Sigmoid colon (tissue), 7 donors: ENCODE data around the gene CIITA. TPM values are rescaled to one million over a fixed set of nuclear protein-coding genes. Genes with fewer than 3 reads are reported as not detected.
A peak's percentile ranks its signal among the peaks of the same experiment; 100 is the strongest.

Experiments used
- DNase-seq: peaks from one replicate; pipeline ENCODE4 v3.0.0-alpha.2; 2019
- H3K27ac ChIP-seq, 4 donors: fragments of 200-600 bp; sonication (generic); one replicate each; pipeline ENCODE4 v1.5.1; 2016 to 2019; ENCODE audit warnings: mild to moderate bottlenecking in 1 of 4
- H3K27me3 ChIP-seq, 3 donors: fragments of 200-600 bp; sonication (generic); one replicate each; pipeline ENCODE4 v1.5.1; 2019; ENCODE audit warnings: mild to moderate bottlenecking in 1 of 3
- H3K36me3 ChIP-seq, 4 donors: fragments of 200-600 bp; sonication (generic); one replicate each; pipeline ENCODE4 v1.5.1; 2016 to 2019
- H3K4me1 ChIP-seq, 4 donors: fragments of 200-600 bp; sonication (generic); one replicate each; pipeline ENCODE4 v1.5.1; 2017 to 2019
- H3K4me3 ChIP-seq, 4 donors: fragments of 200-600 bp; sonication (generic); one replicate each; pipeline ENCODE4 v1.5.1; 2017 to 2019; ENCODE audit warnings: mild to moderate bottlenecking in 2 of 4, moderate library complexity in 1 of 4
- H3K9me3 ChIP-seq, 4 donors: fragments of 200-600 bp in 3 of 4; sonication (generic) in 3 of 4; one replicate each; pipeline versions ENCODE4 v1.5.1 to v1.6.1; 2013 to 2019
- EP300 ChIP-seq, 4 donors: sonication (generic); formaldehyde crosslinking; IDR thresholded peaks; one replicate each; pipeline ENCODE4 v1.6.1; 2017; ENCODE audit warnings: antibody characterized with exemption in 4 of 4
- POLR2A ChIP-seq, 2 donors: fragments of 450-650 bp; IDR thresholded peaks; one replicate each; pipeline ENCODE4 v1.6.1; 2016; ENCODE audit warnings: antibody characterized with exemption in 2 of 2, mild to moderate bottlenecking in 2 of 2, moderate library complexity in 2 of 2
- POLR2AphosphoS5 ChIP-seq, 4 donors: sonication (generic); formaldehyde crosslinking; IDR thresholded peaks; one replicate each; pipeline ENCODE4 v1.6.1; 2017; ENCODE audit warnings: antibody characterized with exemption in 4 of 4
- WGBS, 2 donors: extraction: QIAGEN DNeasy Blood & Tissue Kit; methylation state at CpG; one replicate each; pipeline ENCODE4 v1.1.7; 2013; 5-methylcytosine and 5-hydroxymethylcytosine counted together
- intact Hi-C: fragments of 100-400 bp; cut with DNase I; formaldehyde crosslinking; loops from one replicate; pipeline ENCODE4 v1.15.1; 2023
- polyA plus RNA-seq, 3 donors: library from polyadenylated mRNA; stranded (reverse); fragments of 200-250 nt; gene quantifications; one replicate each; pipeline ENCODE4 v1.2.3, GENCODE V29; 2013
- total RNA-seq, 4 donors: library from RNA; depleted of rRNA; stranded (reverse); fragments of >200 nt; gene quantifications; one replicate each; pipeline ENCODE4 v1.1.0, GENCODE V29; 2016
- TF ChIP-seq, protein P1 (sequence below), 4 experiments: fragments of 450-650 bp in 3 of 4; fragments of 200-600 bp in 1 of 4; IDR thresholded peaks; one replicate each; pipeline ENCODE4 v1.5.1; 2016 to 2019; ENCODE audit warnings: antibody characterized with exemption in 4 of 4, mild to moderate bottlenecking in 3 of 4, moderate library complexity in 2 of 4
- donor health status: healthy with polysubstance abuse.
- donor health status: Bipolar disorder and iron deficiency.
- donor health status: healthy.

Gene CIITA
- total and polyA plus RNA-seq, 7 donors = 1.2 to 53.9 (median 9.7) TPM

DNA sequence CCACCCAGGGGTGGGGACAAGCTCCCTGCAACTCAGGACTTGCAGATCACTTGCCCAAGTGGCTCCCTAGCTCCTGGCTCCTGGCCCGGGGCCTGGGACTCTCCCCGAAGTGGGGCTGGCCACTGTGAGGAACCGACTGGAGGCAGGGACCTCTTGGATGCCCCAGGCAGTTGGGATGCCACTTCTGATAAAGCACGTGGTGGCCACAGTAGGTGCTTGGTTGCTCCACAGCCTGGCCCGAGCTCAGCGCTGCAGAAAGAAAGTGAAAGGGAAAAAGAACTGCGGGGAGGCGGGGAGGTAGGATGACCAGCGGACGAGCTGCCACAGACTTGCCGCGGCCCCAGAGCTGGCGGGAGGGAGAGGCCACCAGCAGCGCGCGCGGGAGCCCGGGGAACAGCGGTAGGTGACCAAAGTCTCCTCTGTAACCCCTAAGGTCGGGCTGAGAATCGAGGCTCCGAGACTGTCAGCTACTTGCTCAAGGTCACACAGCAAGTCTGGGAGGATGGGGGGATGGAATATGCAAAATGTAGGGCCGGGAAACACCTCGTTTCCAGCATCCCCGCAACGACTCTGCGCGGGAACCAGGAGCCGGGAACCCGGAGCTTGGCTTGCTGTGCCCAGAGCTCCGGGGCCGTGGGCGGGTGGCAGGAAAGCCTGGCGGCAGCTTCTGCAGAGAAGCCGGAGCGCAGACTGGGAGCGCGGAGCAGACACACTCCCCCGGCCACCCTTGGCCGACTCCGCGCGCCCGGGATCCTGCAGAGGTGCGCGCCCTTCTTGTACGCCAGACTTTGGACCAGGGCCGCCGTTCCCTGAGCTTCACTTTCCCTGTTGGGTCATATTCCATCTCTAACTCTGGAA, 1.9 kb downstream of the CIITA start:
- no peaks in the 10 kb centered on the region for H3K9me3 ChIP-seq
- 0 to 1% methylated on average over 49 of the region's 49 CpGs for WGBS, 2 donors
- H3K27ac ChIP-seq = peak overlapping the region in 3 of 4 donors; percentile 11 to 55 (median 54)
- peaks cover 3 to 60% (median 7%) of the 10 kb centered on the region in 3 donors for H3K27me3 ChIP-seq
- H3K4me1 ChIP-seq = peaks cover 0 to 15% (median 10%) of the 10 kb centered on the region in 4 donors
- no peaks in the 10 kb centered on the region for H3K36me3 ChIP-seq
- TF ChIP-seq, protein P1, sequence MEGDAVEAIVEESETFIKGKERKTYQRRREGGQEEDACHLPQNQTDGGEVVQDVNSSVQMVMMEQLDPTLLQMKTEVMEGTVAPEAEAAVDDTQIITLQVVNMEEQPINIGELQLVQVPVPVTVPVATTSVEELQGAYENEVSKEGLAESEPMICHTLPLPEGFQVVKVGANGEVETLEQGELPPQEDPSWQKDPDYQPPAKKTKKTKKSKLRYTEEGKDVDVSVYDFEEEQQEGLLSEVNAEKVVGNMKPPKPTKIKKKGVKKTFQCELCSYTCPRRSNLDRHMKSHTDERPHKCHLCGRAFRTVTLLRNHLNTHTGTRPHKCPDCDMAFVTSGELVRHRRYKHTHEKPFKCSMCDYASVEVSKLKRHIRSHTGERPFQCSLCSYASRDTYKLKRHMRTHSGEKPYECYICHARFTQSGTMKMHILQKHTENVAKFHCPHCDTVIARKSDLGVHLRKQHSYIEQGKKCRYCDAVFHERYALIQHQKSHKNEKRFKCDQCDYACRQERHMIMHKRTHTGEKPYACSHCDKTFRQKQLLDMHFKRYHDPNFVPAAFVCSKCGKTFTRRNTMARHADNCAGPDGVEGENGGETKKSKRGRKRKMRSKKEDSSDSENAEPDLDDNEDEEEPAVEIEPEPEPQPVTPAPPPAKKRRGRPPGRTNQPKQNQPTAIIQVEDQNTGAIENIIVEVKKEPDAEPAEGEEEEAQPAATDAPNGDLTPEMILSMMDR (IDR thresholded peaks at IDR 0.05) = no peak
- peak in 2 of 4 donors; percentile 8 to 12 for TF ChIP-seq POLR2AphosphoS5 (IDR thresholded peaks at IDR 0.05)
- peak; percentile 70 for DNase-seq
- peak overlapping the region; percentile 39 to 54 (median 52) for H3K4me3 ChIP-seq
- intact Hi-C loops = no loop called here

DNA sequence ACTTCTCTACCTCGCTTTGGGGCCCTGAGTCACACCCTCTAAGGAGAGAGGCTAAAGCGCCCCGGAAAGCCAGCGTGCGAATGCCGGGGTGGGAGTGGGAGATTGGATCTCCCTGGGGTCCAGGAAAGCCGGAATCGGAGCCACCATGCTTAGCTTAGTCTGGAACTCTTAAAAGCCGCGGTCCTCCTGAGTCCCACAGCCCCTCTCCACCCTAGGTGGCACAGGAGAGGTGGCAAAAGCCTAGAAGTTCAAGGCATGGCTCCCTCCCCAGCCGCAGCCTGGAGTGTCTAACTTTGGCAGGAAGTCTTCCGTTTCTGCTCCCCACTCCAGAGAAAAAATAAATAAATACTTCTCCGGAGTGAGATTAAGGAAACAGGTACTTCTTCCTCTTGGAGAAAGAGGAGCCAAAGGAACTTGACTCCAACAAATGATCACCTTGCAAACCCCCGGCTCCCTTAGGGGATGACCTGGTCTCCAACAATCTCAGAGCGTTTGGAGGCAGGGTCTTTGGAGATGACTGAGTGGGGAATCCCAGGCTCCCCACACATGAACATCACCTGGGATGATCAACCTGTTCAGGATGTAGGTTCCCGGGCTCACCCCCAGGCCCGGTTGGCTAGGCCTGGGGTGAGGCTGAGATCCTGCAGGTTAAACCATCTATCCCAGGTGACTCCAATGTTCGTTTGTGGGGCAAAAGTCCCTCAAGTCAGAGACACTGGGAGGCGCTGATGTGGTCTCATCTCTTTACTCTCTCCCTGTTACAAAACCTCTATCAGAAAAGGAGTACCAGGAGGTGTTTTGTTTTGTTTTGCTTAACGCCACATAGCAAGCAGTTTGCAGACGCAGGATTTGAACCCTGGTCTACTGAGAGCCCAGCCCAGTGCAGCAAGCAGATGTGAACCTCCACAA, 2.9 kb downstream of the CIITA start:
- intact Hi-C loops = no loop called here
- 36 to 57% methylated on average over 21 of the region's 21 CpGs for WGBS, 2 donors
- peak overlapping the region in 2 of 4 donors; percentile 54 to 55 for H3K27ac ChIP-seq
- TF ChIP-seq EP300 (IDR thresholded peaks at IDR 0.05) (no peak), POLR2A (IDR thresholded peaks at IDR 0.05) (no peak), POLR2AphosphoS5 (IDR thresholded peaks at IDR 0.05) (no peak)
- TF ChIP-seq, protein P1 (IDR thresholded peaks at IDR 0.05) = no peak
- H3K27me3 ChIP-seq = peaks cover 3 to 60% (median 7%) of the 10 kb centered on the region in 3 donors
- no peak for DNase-seq
- H3K4me3 ChIP-seq = peak overlapping the region in 3 of 4 donors; percentile 49 to 54 (median 54)
- H3K9me3 ChIP-seq = no peaks in the 10 kb centered on the region
- H3K4me1 ChIP-seq = peaks cover 0 to 15% (median 10%) of the 10 kb centered on the region in 4 donors
- H3K36me3 ChIP-seq = no peaks in the 10 kb centered on the region

DNA sequence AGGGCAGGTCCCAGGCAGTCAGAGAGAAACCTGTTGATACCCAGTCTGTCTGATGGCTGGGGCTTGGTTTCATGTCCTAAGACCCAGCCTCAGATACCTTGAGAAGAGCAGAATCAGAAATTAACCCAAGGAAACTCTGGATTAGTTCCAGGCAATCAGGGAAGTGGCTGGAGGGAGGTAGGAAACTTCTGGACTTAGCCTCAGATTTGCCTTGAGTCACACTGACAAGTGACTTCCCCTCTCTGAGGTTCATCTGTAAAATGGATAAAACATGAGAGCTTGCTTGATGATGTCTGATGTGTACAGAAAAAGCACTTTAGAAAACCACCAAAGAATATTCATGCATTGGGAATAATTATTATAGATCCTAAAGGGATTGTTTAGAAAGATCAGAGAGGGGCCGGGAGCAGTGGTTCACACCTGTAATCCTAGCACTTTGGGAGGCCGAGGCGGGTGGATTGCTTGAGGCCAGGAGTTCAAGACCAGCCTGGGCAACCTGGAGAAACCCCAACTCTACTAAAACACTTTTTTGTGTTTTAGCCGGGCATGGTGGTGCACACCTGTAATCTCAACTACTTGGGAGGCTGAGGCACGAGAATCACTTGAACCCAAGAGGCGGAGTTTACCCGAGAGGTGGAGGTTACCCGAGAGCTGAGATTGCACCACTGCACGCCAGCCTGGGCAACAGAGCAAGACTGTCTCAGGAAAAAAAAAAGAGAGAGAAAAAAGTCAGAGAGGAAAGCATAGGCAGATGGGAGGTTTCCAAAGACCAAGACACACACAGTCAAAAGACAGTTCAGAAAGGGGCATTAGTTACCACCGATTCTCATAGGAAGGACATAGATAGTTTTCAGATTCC, 3.8 kb downstream of the CIITA start:
- 75 to 87% methylated on average over 10 of the region's 10 CpGs for WGBS, 2 donors
- Histone ChIP-seq H3K27me3 (peaks cover 3 to 53% (median 7%) of the 10 kb centered on the region in 3 donors), H3K4me1 (peaks cover 0 to 15% (median 10%) of the 10 kb centered on the region in 4 donors), H3K4me3 (no peak overlapping the region), H3K27ac (peak overlapping the region in 2 of 4 donors; percentile 54 to 55), H3K36me3 (no peaks in the 10 kb centered on the region), H3K9me3 (no peaks in the 10 kb centered on the region)
- peak in 1 of 4 donors; percentile 16 for TF ChIP-seq POLR2AphosphoS5 (IDR thresholded peaks at IDR 0.05)
- TF ChIP-seq POLR2A (IDR thresholded peaks at IDR 0.05) = no peak
- DNase-seq = peak; percentile 27
- intact Hi-C loops = no loop called here

DNA sequence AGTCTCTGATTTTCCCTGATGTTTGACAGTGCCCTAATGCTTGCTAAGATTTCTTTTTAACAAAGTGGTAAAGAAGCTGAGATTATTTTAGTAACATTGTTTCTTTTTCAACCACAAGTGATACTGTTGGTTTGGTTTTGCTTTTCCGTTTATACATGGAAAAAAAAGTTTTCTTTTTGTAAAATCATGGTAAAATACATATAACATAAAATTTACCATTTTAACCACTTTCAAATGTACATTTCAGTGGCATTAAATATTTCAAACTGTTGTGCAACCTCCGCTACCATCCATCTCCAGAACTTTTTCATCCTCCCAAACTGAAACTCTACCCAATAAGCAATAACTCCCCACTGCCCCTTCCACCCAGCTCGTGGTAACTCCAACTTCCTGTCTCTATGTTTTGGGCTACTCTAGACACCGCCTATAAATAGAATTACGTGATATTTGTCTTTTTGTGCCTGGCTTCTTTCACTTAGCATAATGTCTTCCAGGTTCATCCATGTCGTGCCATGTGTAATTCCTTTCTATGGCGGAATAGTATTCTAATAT, 4.6 kb downstream of the CIITA start:
- H3K27me3 ChIP-seq = peaks cover 3 to 47% (median 7%) of the 10 kb centered on the region in 3 donors
- no peaks in the 10 kb centered on the region for H3K36me3 ChIP-seq
- WGBS, 2 donors = 58 to 83% methylated on average over 7 of the region's 7 CpGs
- H3K9me3 ChIP-seq = no peaks in the 10 kb centered on the region
- TF ChIP-seq POLR2A (IDR thresholded peaks at IDR 0.05) (no peak), POLR2AphosphoS5 (IDR thresholded peaks at IDR 0.05) (no peak), EP300 (IDR thresholded peaks at IDR 0.05) (no peak)
- TF ChIP-seq, protein P1 (IDR thresholded peaks at IDR 0.05) = no peak
- peaks cover 0 to 15% (median 10%) of the 10 kb centered on the region in 4 donors for H3K4me1 ChIP-seq
- H3K27ac ChIP-seq = peak overlapping the region in 1 of 4 donors; percentile 55
- DNase-seq = no peak
- H3K4me3 ChIP-seq = no peak overlapping the region
- intact Hi-C loops = no loop called here
